ENCODE results near the gene VANGL1. TPM values are rescaled to one million over a fixed set of nuclear protein-coding genes. Genes with fewer than 3 reads are reported as not detected.

The VANGL1 gene
- total and polyA plus RNA-seq, 4 donors: 1.6 to 10.9 (median 5.4) TPM

GRCh38 chr1:115650961-115651360 is 9.2 kb downstream of the VANGL1 start:
- Histone ChIP-seq H3K36me3 (ENCODE audit: control insufficient read depth in 4 of 4, insufficient read depth in 4 of 4, low read length in 4 of 4) (peaks cover 0 to 7% (median 4%) of the 10 kb centered on the region in 4 donors), H3K27me3 (ENCODE audit: control insufficient read depth in 3 of 3, insufficient read depth in 3 of 3, low read length in 2 of 3) (no peaks in the 10 kb centered on the region), H3K4me1 (ENCODE audit: control insufficient read depth in 5 of 5, insufficient read depth in 5 of 5, low read length in 5 of 5) (peaks cover 10 to 26% (median 23%) of the 10 kb centered on the region in 5 donors), H3K27ac (ENCODE audit: low read depth in 1 of 2, low read length in 1 of 2) (no peak overlapping the region), H3K9me3 (ENCODE audit: control insufficient read depth in 4 of 4, insufficient read depth in 3 of 4, low read length in 3 of 4) (no peaks in the 10 kb centered on the region), H3K4me3 (no peak overlapping the region), H3K9ac (ENCODE audit: insufficient read depth in 1 of 2, low read length in 2 of 2) (no peak overlapping the region)
- no peak for ATAC-seq (ENCODE audit: insufficient read depth, low FRiP score)
- TF ChIP-seq CTCF (IDR thresholded peaks at IDR 0.05; ENCODE audit: control extremely low read depth, extremely low read depth): no peak
- no peak for DNase-seq
- WGBS, 2 donors: 88 to 90% methylated on average over 3 of the region's 3 CpGs

- no peaks in the 10 kb centered on the region for H3K9me3 ChIP-seq (ENCODE audit: control insufficient read depth in 4 of 4, insufficient read depth in 3 of 4, low read length in 3 of 4)
- no peak overlapping the region for H3K27ac ChIP-seq (ENCODE audit: low read depth in 1 of 2, low read length in 1 of 2)
- ATAC-seq (ENCODE audit: insufficient read depth, low FRiP score) (no peak), DNase-seq (no peak)
- peaks cover 10 to 29% (median 21%) of the 10 kb centered on the region in 5 donors for H3K4me1 ChIP-seq (ENCODE audit: control insufficient read depth in 5 of 5, insufficient read depth in 5 of 5, low read length in 5 of 5)
- H3K4me3 ChIP-seq: no peak overlapping the region
- WGBS, 2 donors: 93 to 98% methylated on average over 8 of the region's 8 CpGs
- no peaks in the 10 kb centered on the region for H3K27me3 ChIP-seq (ENCODE audit: control insufficient read depth in 3 of 3, insufficient read depth in 3 of 3, low read length in 2 of 3)
- no peak overlapping the region for H3K9ac ChIP-seq (ENCODE audit: insufficient read depth in 1 of 2, low read length in 2 of 2)
- peaks cover 0 to 7% (median 4%) of the 10 kb centered on the region in 4 donors for H3K36me3 ChIP-seq (ENCODE audit: control insufficient read depth in 4 of 4, insufficient read depth in 4 of 4, low read length in 4 of 4)
- TF ChIP-seq CTCF (IDR thresholded peaks at IDR 0.05; ENCODE audit: control extremely low read depth, extremely low read depth): no peak
These were observed 9.6 kb downstream of the VANGL1 start for GRCh38 chr1:115651391-115651790.

- no peak for DNase-seq
- Histone ChIP-seq H3K36me3 (ENCODE audit: control insufficient read depth in 4 of 4, insufficient read depth in 4 of 4, low read length in 4 of 4) (peaks cover 0 to 7% (median 4%) of the 10 kb centered on the region in 4 donors), H3K4me3 (no peak overlapping the region), H3K27ac (ENCODE audit: low read depth in 1 of 2, low read length in 1 of 2) (no peak overlapping the region), H3K4me1 (ENCODE audit: control insufficient read depth in 5 of 5, insufficient read depth in 5 of 5, low read length in 5 of 5) (peaks cover 10 to 38% (median 24%) of the 10 kb centered on the region in 5 donors), H3K9ac (ENCODE audit: insufficient read depth in 1 of 2, low read length in 2 of 2) (no peak overlapping the region), H3K27me3 (ENCODE audit: control insufficient read depth in 3 of 3, insufficient read depth in 3 of 3, low read length in 2 of 3) (no peaks in the 10 kb centered on the region), H3K9me3 (ENCODE audit: control insufficient read depth in 4 of 4, insufficient read depth in 3 of 4, low read length in 3 of 4) (no peaks in the 10 kb centered on the region)
- 95 to 96% methylated on average over 2 of the region's 2 CpGs for WGBS, 2 donors
- no peak for TF ChIP-seq CTCF (IDR thresholded peaks at IDR 0.05; ENCODE audit: control extremely low read depth, extremely low read depth)
- no peak for ATAC-seq (ENCODE audit: insufficient read depth, low FRiP score)
These were observed 10.5 kb downstream of the VANGL1 start for GRCh38 chr1:115652236-115652788.

- 94 to 96% methylated on average over 3 of the region's 3 CpGs for WGBS, 2 donors
These were observed 12.4 kb downstream of the VANGL1 start for GRCh38 chr1:115654125-115654524.

More at GRCh38 chr1:115654125-115654524, 12.4 kb downstream of the VANGL1 start:
- H3K27ac ChIP-seq (ENCODE audit: low read depth in 1 of 2, low read length in 1 of 2): no peak overlapping the region
- H3K4me3 ChIP-seq: no peak overlapping the region
- H3K9ac ChIP-seq (ENCODE audit: insufficient read depth in 1 of 2, low read length in 2 of 2): no peak overlapping the region
- no peak for DNase-seq
- H3K4me1 ChIP-seq (ENCODE audit: control insufficient read depth in 5 of 5, insufficient read depth in 5 of 5, low read length in 5 of 5): peaks cover 10 to 27% (median 24%) of the 10 kb centered on the region in 5 donors
- ATAC-seq (ENCODE audit: insufficient read depth, low FRiP score): no peak
- no peaks in the 10 kb centered on the region for H3K9me3 ChIP-seq (ENCODE audit: control insufficient read depth in 4 of 4, insufficient read depth in 3 of 4, low read length in 3 of 4)
- no peak for TF ChIP-seq CTCF (IDR thresholded peaks at IDR 0.05; ENCODE audit: control extremely low read depth, extremely low read depth)
- H3K27me3 ChIP-seq (ENCODE audit: control insufficient read depth in 3 of 3, insufficient read depth in 3 of 3, low read length in 2 of 3): no peaks in the 10 kb centered on the region
- H3K36me3 ChIP-seq (ENCODE audit: control insufficient read depth in 4 of 4, insufficient read depth in 4 of 4, low read length in 4 of 4): peaks cover 0 to 15% (median 7%) of the 10 kb centered on the region in 4 donors

All from lung (tissue), 12 donors.